IPS DF 6.9 (cell line): ENCODE data around the gene ACOT13.

Source experiments
- DNase-seq: peaks from one replicate; pipeline ENCODE4 v3.0.0-alpha.2; 2013; ENCODE audit warnings: low read depth, low spot score
- H3K27ac ChIP-seq: one replicate; pipeline ENCODE4 v1.5.1; 2013; ENCODE audit warnings: low read length, control low read depth
- H3K27me3 ChIP-seq: 2 replicates; pipeline ENCODE4 v1.6.1; 2013; ENCODE audit warnings: mild to moderate bottlenecking, low read length; ENCODE audit not compliant: control insufficient read depth, insufficient read depth
- H3K36me3 ChIP-seq: 2 replicates; pipeline ENCODE4 v1.6.1; 2013; ENCODE audit warnings: low read length; ENCODE audit not compliant: control insufficient read depth, insufficient read depth
- H3K4me1 ChIP-seq: 2 replicates; pipeline ENCODE4 v1.6.1; 2013; ENCODE audit warnings: low read length; ENCODE audit not compliant: control insufficient read depth, insufficient read depth
- H3K4me3 ChIP-seq: 2 replicates; pipeline ENCODE4 v1.5.1; 2013; ENCODE audit warnings: mild to moderate bottlenecking, low read length
- H3K9me3 ChIP-seq: 2 replicates; pipeline ENCODE4 v1.6.1; 2013; ENCODE audit warnings: low read length, inconsistent platforms; ENCODE audit not compliant: control insufficient read depth, insufficient read depth
- WGBS: extraction: QIAGEN DNeasy Blood & Tissue Kit; methylation state at CpG from one replicate; pipeline ENCODE4 v1.1.7; 2013; ENCODE audit warnings: mixed read lengths, missing lambda C conversion rate; ENCODE audit not compliant: insufficient read length, insufficient coverage; 5-methylcytosine and 5-hydroxymethylcytosine counted together

Gene ACOT13

DNA sequence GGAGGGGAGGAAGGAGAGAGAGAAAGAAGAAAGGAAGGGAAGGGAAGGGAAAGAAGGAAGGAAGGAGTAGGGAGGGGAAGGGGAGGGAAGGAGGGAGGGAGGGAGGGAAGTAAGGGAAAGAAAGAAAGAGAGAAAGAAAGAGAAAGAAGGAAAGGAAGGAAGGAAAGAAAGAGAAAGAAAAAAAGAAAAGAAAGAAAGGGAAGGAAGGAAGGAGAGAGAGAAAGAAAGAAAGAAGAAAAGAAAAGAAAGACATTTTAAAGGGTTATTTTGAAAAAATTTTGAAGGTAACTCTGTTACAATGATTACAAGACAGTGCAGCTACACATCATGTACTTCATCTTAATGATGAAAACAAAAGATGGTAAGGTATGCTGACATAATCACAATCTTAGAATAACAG lies 24.8 kb upstream of the ACOT13 start:
- Histone ChIP-seq H3K27me3 (no peaks in the 10 kb centered on the region), H3K9me3 (no peaks in the 10 kb centered on the region), H3K4me3 (no peak overlapping the region), H3K4me1 (no peaks in the 10 kb centered on the region), H3K36me3 (no peaks in the 10 kb centered on the region), H3K27ac (no peak overlapping the region)
- no peak for DNase-seq

DNA sequence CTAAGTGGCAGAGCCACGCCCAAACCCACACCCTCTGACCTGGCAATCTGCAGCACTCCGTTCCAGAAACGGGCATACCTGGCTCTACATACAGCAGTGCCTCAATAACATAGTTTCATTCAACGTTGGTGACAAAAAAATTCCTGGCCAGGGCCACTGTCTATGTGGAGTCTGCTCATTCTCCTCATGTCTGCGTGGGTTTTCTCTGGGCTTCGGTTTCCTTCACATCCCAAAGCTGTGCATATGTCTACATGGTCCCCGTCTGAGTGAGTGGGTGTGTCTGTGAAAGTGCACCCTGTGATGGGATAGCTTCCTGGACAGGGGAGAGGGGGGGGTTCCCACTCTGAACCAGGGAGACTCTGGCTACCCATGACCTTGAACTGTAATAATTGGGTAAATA lies 23.0 kb upstream of the ACOT13 start:
- Histone ChIP-seq H3K4me3 (no peak overlapping the region), H3K4me1 (no peaks in the 10 kb centered on the region), H3K36me3 (no peaks in the 10 kb centered on the region), H3K9me3 (no peaks in the 10 kb centered on the region), H3K27ac (no peak overlapping the region), H3K27me3 (no peaks in the 10 kb centered on the region)
- WGBS = no CpG with 5 or more reads among the region's 7 CpGs
- DNase-seq = no peak

GRCh38 chr6:24644377-24644776 lies 22.5 kb upstream of the ACOT13 start:
- no CpG with 5 or more reads among the region's 4 CpGs for WGBS
- H3K4me1 ChIP-seq = no peaks in the 10 kb centered on the region
- DNase-seq = no peak
- no peaks in the 10 kb centered on the region for H3K9me3 ChIP-seq
- no peak overlapping the region for H3K27ac ChIP-seq
- H3K4me3 ChIP-seq = no peak overlapping the region
- H3K36me3 ChIP-seq = no peaks in the 10 kb centered on the region
- no peaks in the 10 kb centered on the region for H3K27me3 ChIP-seq

GRCh38 chr6:24646771-24647170 lies 20.1 kb upstream of the ACOT13 start:
- Histone ChIP-seq H3K4me1 (no peaks in the 10 kb centered on the region), H3K9me3 (no peaks in the 10 kb centered on the region), H3K27ac (no peak overlapping the region), H3K27me3 (no peaks in the 10 kb centered on the region), H3K4me3 (no peak overlapping the region), H3K36me3 (peaks cover 2% of the 10 kb centered on the region; the same call in 1 of the 2 replicates)
- no peak for DNase-seq
- WGBS = no CpG with 5 or more reads among the region's 8 CpGs

- H3K4me3 ChIP-seq = no peak overlapping the region
- no peaks in the 10 kb centered on the region for H3K27me3 ChIP-seq
- DNase-seq = no peak
- H3K27ac ChIP-seq = no peak overlapping the region
- H3K4me1 ChIP-seq = no peaks in the 10 kb centered on the region
- no peaks in the 10 kb centered on the region for H3K9me3 ChIP-seq
- peaks cover 6% of the 10 kb centered on the region; the same call in 1 of the 2 replicates for H3K36me3 ChIP-seq
- WGBS = no CpG with 5 or more reads among the region's 5 CpGs
Measured at GRCh38 chr6:24648276-24648675, 18.6 kb upstream of the ACOT13 start.

GRCh38 chr6:24649691-24650090 lies 17.2 kb upstream of the ACOT13 start:
- H3K27me3 ChIP-seq = no peaks in the 10 kb centered on the region
- H3K4me1 ChIP-seq = no peaks in the 10 kb centered on the region
- WGBS = no CpG with 5 or more reads among the region's 2 CpGs
- no peak for DNase-seq
- peaks cover 7% of the 10 kb centered on the region; the same call in 1 of the 2 replicates for H3K36me3 ChIP-seq
- H3K4me3 ChIP-seq = no peak overlapping the region
- no peak overlapping the region for H3K27ac ChIP-seq
- H3K9me3 ChIP-seq = no peaks in the 10 kb centered on the region

DNA sequence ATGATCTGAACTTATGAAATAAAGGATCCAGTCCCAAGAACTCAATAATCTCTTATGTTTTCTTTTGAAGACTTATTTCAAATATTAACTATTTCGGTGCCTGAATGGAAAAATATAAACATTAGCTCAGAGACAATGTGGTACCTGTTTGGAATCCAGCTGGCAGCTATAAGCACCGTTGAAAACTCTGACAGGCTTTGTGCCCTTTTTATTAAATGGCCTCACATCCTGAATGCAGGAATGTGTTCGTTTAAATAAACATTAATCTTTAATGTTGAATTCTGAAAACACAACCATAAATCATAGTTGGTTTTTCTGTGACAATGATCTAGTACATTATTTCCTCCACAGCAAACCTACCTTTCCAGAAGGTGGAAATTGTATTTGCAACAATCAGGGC lies 16.5 kb upstream of the ACOT13 start:
- DNase-seq = no peak
- Histone ChIP-seq H3K27me3 (no peaks in the 10 kb centered on the region), H3K4me1 (no peaks in the 10 kb centered on the region), H3K4me3 (no peak overlapping the region), H3K9me3 (no peaks in the 10 kb centered on the region), H3K36me3 (peaks cover 7% of the 10 kb centered on the region; the same call in 1 of the 2 replicates), H3K27ac (no peak overlapping the region)
- WGBS = no CpG with 5 or more reads among the region's 3 CpGs

GRCh38 chr6:24655215-24655614 lies 11.7 kb upstream of the ACOT13 start:
- WGBS = no CpG with 5 or more reads among the region's 1 CpG
- no peak for DNase-seq
- no peaks in the 10 kb centered on the region for H3K27me3 ChIP-seq
- no peak overlapping the region for H3K27ac ChIP-seq
- no peaks in the 10 kb centered on the region for H3K9me3 ChIP-seq
- H3K36me3 ChIP-seq = peaks cover 7% of the 10 kb centered on the region; the same call in 1 of the 2 replicates
- H3K4me1 ChIP-seq = peaks cover 8% of the 10 kb centered on the region; the same call in 1 of the 2 replicates
- no peak overlapping the region for H3K4me3 ChIP-seq

DNA sequence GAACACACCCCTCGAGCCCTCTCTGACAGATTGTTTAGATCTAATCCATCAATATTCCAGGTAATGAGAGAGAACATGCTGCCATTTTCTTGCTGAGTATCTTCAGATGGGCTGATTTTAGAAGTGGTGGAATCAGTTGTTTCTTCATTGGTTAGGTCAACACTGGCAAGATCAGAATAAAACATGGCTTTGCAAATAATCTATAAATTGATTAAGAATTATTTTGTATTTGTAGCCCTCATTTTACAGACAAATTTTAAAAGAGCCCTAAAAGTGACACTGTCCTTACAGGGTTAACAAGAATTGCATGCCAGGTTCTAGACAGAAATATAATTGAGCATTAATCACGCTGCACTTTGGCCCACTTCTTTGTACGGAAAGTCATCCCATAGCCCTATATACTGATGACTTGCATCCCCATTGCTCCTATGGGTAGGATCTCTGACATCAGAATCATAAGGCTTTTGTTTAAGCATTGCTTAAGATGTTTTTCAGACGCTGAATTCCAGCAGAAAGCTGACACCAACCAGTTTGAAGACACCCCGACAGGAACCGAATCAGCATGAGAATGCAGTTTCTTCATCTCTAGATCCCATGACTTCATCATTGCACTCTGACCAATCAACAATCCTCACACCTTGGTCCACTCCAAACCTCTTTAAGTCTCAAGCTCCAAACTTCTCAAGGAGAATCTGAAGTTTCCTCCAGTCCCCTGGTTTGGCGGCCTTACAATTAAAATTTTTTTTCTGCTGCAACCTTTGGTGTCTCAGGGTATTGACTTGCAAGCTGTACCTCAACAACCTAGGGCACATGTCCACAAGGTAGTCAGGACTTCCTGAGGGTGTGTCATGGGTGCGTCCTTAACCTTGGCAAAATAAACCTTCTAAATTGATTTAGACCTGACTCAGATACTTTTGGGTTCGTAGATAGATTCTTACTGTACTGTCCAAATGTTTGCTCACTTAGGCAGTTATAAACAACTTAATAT lies 8.0 kb upstream of the ACOT13 start:
- no peak for DNase-seq
- no CpG with 5 or more reads among the region's 9 CpGs for WGBS
- Histone ChIP-seq H3K4me3 (no peak overlapping the region), H3K27ac (no peak overlapping the region), H3K9me3 (no peaks in the 10 kb centered on the region), H3K4me1 (peaks cover 8% of the 10 kb centered on the region; the same call in 1 of the 2 replicates), H3K36me3 (peaks cover 2% of the 10 kb centered on the region; the same call in 1 of the 2 replicates), H3K27me3 (no peaks in the 10 kb centered on the region)

DNA sequence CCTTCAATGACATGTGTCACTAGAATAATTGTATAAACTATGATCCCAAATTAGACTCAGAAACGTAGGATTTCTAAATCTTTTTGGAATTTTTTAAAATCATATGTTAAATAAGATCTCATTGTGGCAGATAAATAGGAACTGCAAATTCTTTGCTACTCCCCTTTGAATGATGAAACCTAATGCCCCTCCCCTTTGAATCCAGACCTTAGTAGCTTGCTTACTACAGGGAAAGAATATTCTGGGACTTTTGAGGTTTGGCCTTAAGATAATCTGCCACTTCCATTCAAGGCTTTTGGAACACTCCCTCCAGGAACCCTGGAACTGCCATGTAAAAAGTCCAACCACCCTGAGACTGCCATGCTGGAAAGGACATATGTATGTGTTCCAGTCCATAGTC lies 7.3 kb upstream of the ACOT13 start:
- Histone ChIP-seq H3K27me3 (no peaks in the 10 kb centered on the region), H3K27ac (no peak overlapping the region), H3K4me1 (peaks cover 8% of the 10 kb centered on the region; the same call in 1 of the 2 replicates), H3K36me3 (peaks cover 2% of the 10 kb centered on the region; the same call in 1 of the 2 replicates), H3K9me3 (no peaks in the 10 kb centered on the region), H3K4me3 (no peak overlapping the region)
- no peak for DNase-seq
- WGBS = no CpG with 5 or more reads among the region's 1 CpG
